Ovary (tissue), 9 donors: ENCODE results near the gene GJB3. TPM values are rescaled to one million over a fixed set of nuclear protein-coding genes. Genes with fewer than 3 reads are reported as not detected.

ENCODE experiments used
- DNase-seq, 5 donors: peaks; one replicate each; pipeline ENCODE4 v3.0.0-alpha.2; 2019 to 2020
- H3K27ac ChIP-seq, 2 donors: fragments of 200-600 bp; one replicate each; pipeline versions ENCODE4 v1.5.1 to v1.8.0; 2019 to 2022
- H3K27me3 ChIP-seq: fragments of 200-600 bp; one replicate; pipeline ENCODE4 v1.8.0; 2022
- H3K36me3 ChIP-seq: fragments of 200-600 bp; sonication (generic); one replicate; pipeline ENCODE4 v1.5.1; 2019
- H3K4me1 ChIP-seq: one replicate; pipeline ENCODE4 v1.8.1; 2013; ENCODE audit warnings: mild to moderate bottlenecking, moderate library complexity; ENCODE audit not compliant: insufficient read depth
- H3K4me3 ChIP-seq: fragments of 200-600 bp; sonication (generic); one replicate; pipeline ENCODE4 v1.5.1; 2017
- H3K9me3 ChIP-seq, 2 donors: fragments of 200-600 bp in 1 of 2; sonication (generic) in 1 of 2; one replicate each; pipeline versions ENCODE4 v1.5.1 to v1.8.1; 2013 to 2019; ENCODE audit warnings: mild to moderate bottlenecking in 1 of 2, moderate library complexity in 1 of 2
- EP300 ChIP-seq: sonication (generic); formaldehyde crosslinking; IDR thresholded peaks from one replicate; pipeline ENCODE4 v1.6.1; 2017; ENCODE audit warnings: antibody characterized with exemption
- POLR2A ChIP-seq: fragments of 450-650 bp; IDR thresholded peaks from one replicate; pipeline ENCODE4 v1.6.1; 2017; ENCODE audit warnings: antibody characterized with exemption, mild to moderate bottlenecking, moderate library complexity
- whole genome bisulfite sequencing, 3 donors: extraction: QIAGEN DNeasy Blood & Tissue Kit in 1 of 3; methylation state at CpG; one replicate each; pipeline versions ENCODE4 v1.1.5 to v1.1.7; 2013 to 2017; 5-methylcytosine and 5-hydroxymethylcytosine counted together
- intact Hi-C, 4 donors: fragments of 100-400 bp; cut with DNase I; formaldehyde crosslinking; loops; one replicate each; pipeline versions ENCODE4 v1.11.0 to v1.15.1; 2022 to 2023
- polyA plus RNA-seq, 2 donors: library from polyadenylated mRNA; stranded (reverse); fragments of 200-250 nt in 1 of 2; fragments of 350-450 nt in 1 of 2; fragmentation: Illumina TruSeq in 1 of 2; extraction: RNeasy Lipid Tissue Mini Kit (QIAGEN cat#74804) in 1 of 2; gene quantifications; one replicate each; pipeline ENCODE4 v1.2.3, GENCODE V29; 2013 to 2014
- total RNA-seq, 7 donors: library from RNA; depleted of rRNA in 2 of 7; stranded (reverse); fragments of >200 nt in 2 of 7; fragmentation: NEBNext Ultra II Directional in 3 of 7; extraction: Animal tissue kit (Norgen Biotek cat#: 25700) in 3 of 7; gene quantifications; one replicate each; pipeline versions ENCODE4 v1.1.0 to v1.2.4, GENCODE V29; 2016 to 2023
- TF ChIP-seq, protein P1 (sequence below), 3 donors: fragments of 450-650 bp in 2 of 3; fragments of 200-600 bp in 1 of 3; IDR thresholded peaks; one replicate each; pipeline versions ENCODE4 v1.5.1 to v1.8.0; 2016 to 2022; ENCODE audit warnings: antibody characterized with exemption in 3 of 3, mild to moderate bottlenecking in 1 of 3
- donor health status: DM: no; HTN: no; CAD: no; lungs with moderate emphysema.
- donor health status: DM: no; HTN: no; CAD: no.
- donor health status: Bipolar disorder and iron deficiency.
- donor health status: DM: yes; HTN: yes; CAD: no.
- donor health status: DM: no; HTN: no; CAD: no.
- donor health status: DM: yes; HTN: yes; CAD: no.

GJB3 gene
- total and polyA plus RNA-seq, 9 donors, result 0.23 to 1.7 (median 0.32) TPM; not detected in 5

DNA sequence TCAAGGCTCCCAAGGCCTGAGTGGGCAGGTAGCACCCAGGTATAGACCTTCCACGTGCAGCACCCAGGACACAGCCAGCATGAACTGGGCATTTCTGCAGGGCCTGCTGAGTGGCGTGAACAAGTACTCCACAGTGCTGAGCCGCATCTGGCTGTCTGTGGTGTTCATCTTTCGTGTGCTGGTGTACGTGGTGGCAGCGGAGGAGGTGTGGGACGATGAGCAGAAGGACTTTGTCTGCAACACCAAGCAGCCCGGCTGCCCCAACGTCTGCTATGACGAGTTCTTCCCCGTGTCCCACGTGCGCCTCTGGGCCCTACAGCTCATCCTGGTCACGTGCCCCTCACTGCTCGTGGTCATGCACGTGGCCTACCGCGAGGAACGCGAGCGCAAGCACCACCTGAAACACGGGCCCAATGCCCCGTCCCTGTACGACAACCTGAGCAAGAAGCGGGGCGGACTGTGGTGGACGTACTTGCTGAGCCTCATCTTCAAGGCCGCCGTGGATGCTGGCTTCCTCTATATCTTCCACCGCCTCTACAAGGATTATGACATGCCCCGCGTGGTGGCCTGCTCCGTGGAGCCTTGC lies 19.7 kb upstream of the GJB3 start:
- intact Hi-C loops, result no loop called here
- DNase-seq, result no peak
- no peak overlapping the region for H3K4me3 ChIP-seq
- no peaks in the 10 kb centered on the region for H3K9me3 ChIP-seq
- no peaks in the 10 kb centered on the region for H3K36me3 ChIP-seq
- TF ChIP-seq EP300, result no peak
- TF ChIP-seq, protein P1, sequence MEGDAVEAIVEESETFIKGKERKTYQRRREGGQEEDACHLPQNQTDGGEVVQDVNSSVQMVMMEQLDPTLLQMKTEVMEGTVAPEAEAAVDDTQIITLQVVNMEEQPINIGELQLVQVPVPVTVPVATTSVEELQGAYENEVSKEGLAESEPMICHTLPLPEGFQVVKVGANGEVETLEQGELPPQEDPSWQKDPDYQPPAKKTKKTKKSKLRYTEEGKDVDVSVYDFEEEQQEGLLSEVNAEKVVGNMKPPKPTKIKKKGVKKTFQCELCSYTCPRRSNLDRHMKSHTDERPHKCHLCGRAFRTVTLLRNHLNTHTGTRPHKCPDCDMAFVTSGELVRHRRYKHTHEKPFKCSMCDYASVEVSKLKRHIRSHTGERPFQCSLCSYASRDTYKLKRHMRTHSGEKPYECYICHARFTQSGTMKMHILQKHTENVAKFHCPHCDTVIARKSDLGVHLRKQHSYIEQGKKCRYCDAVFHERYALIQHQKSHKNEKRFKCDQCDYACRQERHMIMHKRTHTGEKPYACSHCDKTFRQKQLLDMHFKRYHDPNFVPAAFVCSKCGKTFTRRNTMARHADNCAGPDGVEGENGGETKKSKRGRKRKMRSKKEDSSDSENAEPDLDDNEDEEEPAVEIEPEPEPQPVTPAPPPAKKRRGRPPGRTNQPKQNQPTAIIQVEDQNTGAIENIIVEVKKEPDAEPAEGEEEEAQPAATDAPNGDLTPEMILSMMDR (IDR thresholded peaks at IDR 0.05), result no peak
- no peak for TF ChIP-seq POLR2A
- no peaks in the 10 kb centered on the region for H3K4me1 ChIP-seq
- no peaks in the 10 kb centered on the region for H3K27me3 ChIP-seq
- H3K27ac ChIP-seq, result no peak overlapping the region
- WGBS, 3 donors, result 93 to 94% (median 94%) methylated on average over 33 of the region's 33 CpGs

DNA sequence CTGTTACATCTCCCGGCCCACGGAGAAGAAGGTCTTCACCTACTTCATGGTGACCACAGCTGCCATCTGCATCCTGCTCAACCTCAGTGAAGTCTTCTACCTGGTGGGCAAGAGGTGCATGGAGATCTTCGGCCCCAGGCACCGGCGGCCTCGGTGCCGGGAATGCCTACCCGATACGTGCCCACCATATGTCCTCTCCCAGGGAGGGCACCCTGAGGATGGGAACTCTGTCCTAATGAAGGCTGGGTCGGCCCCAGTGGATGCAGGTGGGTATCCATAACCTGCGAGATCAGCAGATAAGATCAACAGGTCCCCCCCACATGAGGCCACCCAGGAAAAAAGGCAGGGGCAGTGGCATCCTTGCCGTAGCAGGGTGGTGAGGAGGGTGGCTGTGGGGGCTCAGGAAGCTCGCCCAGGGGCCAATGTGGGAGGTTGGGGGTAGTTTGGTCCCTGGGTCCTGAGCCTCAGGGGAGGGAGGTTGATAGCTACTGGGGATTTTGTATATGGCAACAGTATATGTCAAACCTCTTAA lies 19.2 kb upstream of the GJB3 start:
- Histone ChIP-seq H3K4me1 (no peaks in the 10 kb centered on the region), H3K27ac (no peak overlapping the region), H3K9me3 (no peaks in the 10 kb centered on the region), H3K27me3 (no peaks in the 10 kb centered on the region), H3K4me3 (no peak overlapping the region), H3K36me3 (no peaks in the 10 kb centered on the region)
- no peak for DNase-seq
- no peak for TF ChIP-seq EP300
- TF ChIP-seq, protein P1 (IDR thresholded peaks at IDR 0.05), result no peak
- no peak for TF ChIP-seq POLR2A
- intact Hi-C loops, result no loop called here
- WGBS, 3 donors, result 86 to 92% (median 87%) methylated on average over 13 of the region's 13 CpGs

DNA sequence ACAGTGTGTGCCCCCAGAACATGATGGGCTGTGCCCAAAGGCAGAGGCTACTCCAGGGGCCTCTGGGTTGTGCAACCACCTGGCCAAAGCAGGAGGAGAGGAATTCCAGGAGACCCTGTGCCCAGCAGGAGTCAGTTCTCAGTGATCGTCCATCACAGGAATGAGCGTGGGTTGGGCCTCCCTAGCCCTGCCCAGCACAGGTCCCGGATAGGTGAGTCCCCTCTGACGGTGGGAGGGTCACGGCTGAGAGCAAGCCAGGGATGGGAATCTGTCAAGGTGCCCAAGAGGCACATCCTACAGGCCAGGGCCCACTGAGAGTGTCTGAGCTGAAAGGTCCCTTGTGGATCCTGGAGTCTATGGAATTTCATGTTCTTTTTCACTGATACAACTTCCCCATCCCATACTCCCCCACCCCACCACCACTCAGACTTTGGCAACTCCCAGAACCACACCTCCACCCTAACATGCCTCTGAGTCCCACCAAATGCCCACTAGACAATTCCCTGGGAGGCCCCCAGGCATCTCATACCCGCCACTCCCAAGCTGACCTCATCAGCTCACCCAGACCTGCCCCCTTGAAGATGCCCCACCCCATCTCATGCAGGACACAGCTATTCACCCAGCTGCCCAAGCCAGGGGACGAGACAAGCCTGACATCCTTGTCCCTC lies 18.4 kb upstream of the GJB3 start:
- Histone ChIP-seq H3K9me3 (no peaks in the 10 kb centered on the region), H3K4me1 (no peaks in the 10 kb centered on the region), H3K27ac (no peak overlapping the region), H3K36me3 (no peaks in the 10 kb centered on the region), H3K4me3 (no peak overlapping the region), H3K27me3 (no peaks in the 10 kb centered on the region)
- TF ChIP-seq EP300, result no peak
- DNase-seq, result no peak
- intact Hi-C loops, result no loop called here
- WGBS, 3 donors, result 57 to 66% (median 61%) methylated on average over 7 of the region's 7 CpGs

DNA sequence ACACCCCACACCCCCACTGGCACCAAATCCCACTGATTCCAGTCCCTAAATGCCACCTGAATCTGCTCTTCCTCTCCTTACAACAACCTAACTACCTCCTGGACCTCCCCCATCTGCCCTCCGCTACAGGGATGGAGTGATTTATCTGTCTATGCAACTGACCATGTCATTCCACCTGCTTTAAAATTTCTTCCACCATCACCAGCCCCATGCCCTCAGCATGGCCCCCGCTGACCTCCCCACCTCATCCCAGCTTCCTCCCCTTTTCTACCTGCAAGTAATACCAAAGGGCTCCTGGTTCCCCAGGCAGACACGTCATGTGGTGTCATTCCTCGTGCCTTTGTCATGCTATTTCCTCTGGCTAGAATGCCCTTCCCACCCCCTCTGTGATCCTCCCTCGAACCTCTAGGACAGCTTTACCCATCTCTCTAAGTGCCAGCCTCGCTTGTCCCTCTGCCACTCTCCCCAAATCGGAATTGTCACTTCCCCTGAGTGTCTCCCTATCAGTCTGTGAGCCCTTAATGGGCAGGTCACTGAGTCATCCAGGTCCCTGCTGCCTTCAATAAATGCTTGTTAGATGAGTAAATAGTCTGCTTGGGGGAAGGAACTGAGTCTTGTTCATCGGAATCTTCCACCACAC lies 17.8 kb upstream of the GJB3 start:
- Histone ChIP-seq H3K4me3 (no peak overlapping the region), H3K27me3 (no peaks in the 10 kb centered on the region), H3K27ac (no peak overlapping the region), H3K4me1 (no peaks in the 10 kb centered on the region), H3K9me3 (no peaks in the 10 kb centered on the region), H3K36me3 (no peaks in the 10 kb centered on the region)
- TF ChIP-seq, protein P1 (IDR thresholded peaks at IDR 0.05), result no peak
- TF ChIP-seq EP300, result no peak
- no peak for TF ChIP-seq POLR2A
- no peak for DNase-seq
- intact Hi-C loops, result no loop called here
- 47 to 54% (median 48%) methylated on average over 8 of the region's 8 CpGs for WGBS, 3 donors

DNA sequence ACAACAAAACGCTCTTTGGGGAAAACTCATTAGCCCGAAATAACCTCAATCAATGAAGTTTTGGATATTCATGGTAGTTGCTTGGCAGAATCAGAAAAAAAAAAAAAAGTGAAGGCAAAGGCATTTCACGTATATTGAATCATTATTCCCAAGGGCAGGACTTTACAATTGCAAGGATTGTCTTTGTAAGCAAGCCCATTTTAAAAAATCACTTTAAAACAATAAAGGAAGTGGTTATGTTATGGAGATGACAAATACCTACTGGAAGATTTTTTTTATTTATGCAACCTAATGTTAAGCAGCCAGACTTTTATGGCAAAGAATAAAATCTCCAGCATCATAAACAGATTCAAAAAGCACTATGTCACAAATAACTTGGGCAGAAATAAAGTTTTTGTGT lies 12.2 kb upstream of the GJB3 start:
- Histone ChIP-seq H3K27ac (no peak overlapping the region), H3K36me3 (no peaks in the 10 kb centered on the region), H3K4me3 (no peak overlapping the region), H3K4me1 (no peaks in the 10 kb centered on the region), H3K9me3 (no peaks in the 10 kb centered on the region), H3K27me3 (no peaks in the 10 kb centered on the region)
- intact Hi-C loops, result no loop called here
- 76 to 81% (median 79%) methylated on average over 3 of the region's 3 CpGs for WGBS, 3 donors
- no peak for DNase-seq
- TF ChIP-seq EP300 (no peak), POLR2A (no peak)
- TF ChIP-seq, protein P1 (IDR thresholded peaks at IDR 0.05), result no peak
